Thoracic aorta (tissue), 2 donors: ENCODE data around the gene CHPF2. TPM values are rescaled to one million over a fixed set of nuclear protein-coding genes. Genes with fewer than 3 reads are reported as not detected.

Source experiments
- ATAC-seq: fragments of 150-250 bp; one replicate; pipeline ENCODE4 v1.8.0; 2017; ENCODE audit warnings: low read depth; ENCODE audit not compliant: insufficient number of reproducible peaks, low FRiP score
- DNase-seq: peaks from one replicate; pipeline ENCODE4 v3.0.0-alpha.2; 2020; ENCODE audit warnings: low spot score
- H3K27ac ChIP-seq, 2 donors: fragments of 200-600 bp; sonication (generic); 1 replicate in 1 of 2; 2 replicates in 1 of 2; pipeline ENCODE4 v1.5.1; 2016; ENCODE audit warnings: mild to moderate bottlenecking in 2 of 2, moderate library complexity in 2 of 2
- H3K27me3 ChIP-seq: fragments of 200-600 bp; sonication (generic); replicated peaks from 2 replicates; pipeline ENCODE4 v1.6.0; 2016; ENCODE audit warnings: mild to moderate bottlenecking; ENCODE audit not compliant: insufficient read depth
- H3K36me3 ChIP-seq: fragments of 200-600 bp; sonication (generic); one replicate; pipeline ENCODE4 v1.5.1; 2016
- H3K4me1 ChIP-seq, 2 donors: fragments of 200-600 bp; sonication (generic); 1 replicate in 1 of 2; 2 replicates in 1 of 2; pipeline versions ENCODE4 v1.5.1 to v1.6.0; 2016; ENCODE audit warnings: low read depth in 2 of 2, mild to moderate bottlenecking in 1 of 2; ENCODE audit not compliant: control insufficient read depth in 1 of 2
- H3K4me3 ChIP-seq: fragments of 200-600 bp; sonication (generic); 2 replicates; pipeline ENCODE4 v1.5.1; 2016; ENCODE audit warnings: mild to moderate bottlenecking
- H3K9me3 ChIP-seq: fragments of 200-600 bp; sonication (generic); 2 replicates; pipeline ENCODE4 v1.5.1; 2016
- CTCF ChIP-seq: fragments of 200-600 bp; sonication (generic); IDR thresholded peaks from one replicate; pipeline ENCODE4 v1.5.1; 2019; ENCODE audit warnings: antibody characterized with exemption
- total RNA-seq, 2 donors: library from RNA; depleted of rRNA; stranded (reverse); fragments of >200 nt; gene quantifications; one replicate each; pipeline versions ENCODE4 v1.1.0 to v1.2.3, GENCODE V29; 2016

CHPF2 gene
- total RNA-seq, 2 donors from 2014 or later, result 78.9 to 85.3 TPM

DNA sequence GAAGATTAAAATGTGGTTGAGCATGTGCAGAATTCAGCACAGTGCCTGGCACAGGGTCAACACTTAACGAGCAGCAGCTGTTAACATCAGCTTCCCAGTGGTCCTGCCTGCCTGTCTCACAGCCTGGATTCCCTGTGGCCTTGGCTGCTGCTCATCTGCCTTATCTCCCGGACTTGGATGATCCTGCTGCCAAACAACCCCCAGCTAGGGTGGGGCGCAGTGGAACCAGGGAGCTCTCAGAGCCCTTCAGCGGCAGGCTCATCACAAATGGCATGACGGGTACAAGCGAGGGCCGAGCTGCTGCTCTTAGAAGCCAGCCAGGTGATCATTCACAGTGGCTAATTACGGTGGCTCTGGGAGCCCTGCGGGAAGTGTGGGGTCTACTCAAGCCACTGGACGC, 29.2 kb downstream of the CHPF2 start:
- no peak for TF ChIP-seq CTCF
- Histone ChIP-seq H3K9me3 (no peaks in the 10 kb centered on the region), H3K4me3 (no peak overlapping the region), H3K27me3 (no peaks in the 10 kb centered on the region), H3K36me3 (no peaks in the 10 kb centered on the region), H3K4me1 (no peaks in the 10 kb centered on the region), H3K27ac (no peak overlapping the region)
- DNase-seq, result no peak
- no peak for ATAC-seq

DNA sequence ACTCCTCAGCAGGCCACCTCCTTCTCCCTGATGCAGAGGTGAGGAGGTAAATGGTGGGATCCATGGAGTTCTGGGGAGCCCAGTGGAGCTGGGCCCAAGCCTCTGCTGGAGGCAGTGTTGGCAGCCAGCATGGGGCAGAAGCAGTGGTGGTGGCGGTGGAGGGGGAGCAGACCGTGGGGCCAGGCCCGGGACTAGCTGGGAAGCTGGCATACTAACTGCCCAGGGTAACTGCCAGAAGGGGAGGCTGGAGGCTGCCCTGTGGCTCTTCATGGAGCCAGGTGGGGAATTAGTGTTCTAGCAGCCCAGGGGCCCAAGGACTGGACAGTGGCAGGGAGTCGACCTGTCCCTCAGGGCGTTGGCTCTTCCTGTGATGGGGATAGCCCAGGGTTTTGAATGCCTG, 32.3 kb downstream of the CHPF2 start:
- Histone ChIP-seq H3K9me3 (no peaks in the 10 kb centered on the region), H3K27ac (no peak overlapping the region), H3K36me3 (no peaks in the 10 kb centered on the region), H3K4me3 (no peak overlapping the region), H3K4me1 (no peaks in the 10 kb centered on the region), H3K27me3 (no peaks in the 10 kb centered on the region)
- ATAC-seq (no peak), DNase-seq (no peak)
- TF ChIP-seq CTCF, result no peak

GRCh38 chr7:151265351-151265931, 33.2 kb downstream of the CHPF2 start:
- Histone ChIP-seq H3K4me3 (no peak overlapping the region), H3K27me3 (no peaks in the 10 kb centered on the region), H3K27ac (no peak overlapping the region), H3K9me3 (no peaks in the 10 kb centered on the region), H3K4me1 (no peaks in the 10 kb centered on the region), H3K36me3 (no peaks in the 10 kb centered on the region)
- ATAC-seq (no peak), DNase-seq (no peak)
- no peak for TF ChIP-seq CTCF

- no peak for ATAC-seq
- no peak for TF ChIP-seq CTCF
These were observed 37.2 kb downstream of the CHPF2 start for GRCh38 chr7:151269511-151269910.

GRCh38 chr7:151271699-151272355, 39.5 kb downstream of the CHPF2 start:
- Histone ChIP-seq H3K36me3 (no peaks in the 10 kb centered on the region), H3K27ac (no peak overlapping the region), H3K4me1 (peaks cover 12 to 25% of the 10 kb centered on the region in 2 donors), H3K4me3 (no peak overlapping the region), H3K9me3 (no peaks in the 10 kb centered on the region), H3K27me3 (no peaks in the 10 kb centered on the region)
- no peak for TF ChIP-seq CTCF
- DNase-seq (no peak), ATAC-seq (peak; percentile 76)

More at GRCh38 chr7:151269511-151269910, 37.2 kb downstream of the CHPF2 start:
- H3K9me3 ChIP-seq, result no peaks in the 10 kb centered on the region
- H3K27ac ChIP-seq, result no peak overlapping the region
- DNase-seq, result no peak
- no peaks in the 10 kb centered on the region for H3K36me3 ChIP-seq
- no peak overlapping the region for H3K4me3 ChIP-seq
- peaks cover 12% of the 10 kb centered on the region in 2 donors for H3K4me1 ChIP-seq
- no peaks in the 10 kb centered on the region for H3K27me3 ChIP-seq
